ENCODE data around the gene GPBAR1. TPM values are rescaled to one million over a fixed set of nuclear protein-coding genes. Genes with fewer than 3 reads are reported as not detected.

GPBAR1 gene
- total and polyA plus RNA-seq, 2 of the 8 experiments (the other 6 are each of a cell fraction or from before 2014, with no cell fraction given) = 0.32 to 0.59 TPM

- TF ChIP-seq YY1 (IDR thresholded peaks at IDR 0.05; ENCODE audit: low read depth, low read length) (peak; percentile 46; the same call in 1 of the 2 replicates), SUZ12 (IDR thresholded peaks at IDR 0.05; ENCODE audit: low read length) (no peak)
Observed at GRCh38 chr2:218301176-218301819, 40.5 kb downstream of the GPBAR1 start (continued).
